ENCODE results near the gene NDUFA8. TPM values are rescaled to one million over a fixed set of nuclear protein-coding genes. Genes with fewer than 3 reads are reported as not detected.
A peak's percentile ranks its signal among the peaks of the same experiment; 100 is the strongest.

The NDUFA8 gene
- total RNA-seq, 1 donor: 17.0 TPM

DNA sequence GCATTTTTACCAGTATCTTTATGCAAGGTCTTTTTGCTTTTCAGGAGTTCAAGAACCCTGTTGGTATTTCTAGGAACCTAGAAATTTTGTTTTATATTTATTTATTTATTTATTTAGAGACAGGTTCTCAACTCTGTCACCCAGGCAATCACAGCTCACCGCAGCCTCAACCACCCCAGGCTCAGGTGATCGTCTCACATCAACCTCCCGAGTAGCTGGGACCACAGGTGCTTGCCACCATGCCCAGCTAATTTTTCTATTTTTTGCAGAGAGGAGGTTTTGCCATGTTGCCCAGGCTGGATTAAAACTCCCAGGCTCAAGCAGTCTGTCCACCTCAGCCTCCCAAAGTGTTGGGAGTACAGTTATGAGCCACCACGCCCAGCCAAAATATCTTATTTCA, 36.3 kb upstream of the NDUFA8 start:
- no peaks in the 10 kb centered on the region for H3K79me2 ChIP-seq (ENCODE audit: insufficient read depth, low read length)
- no peaks in the 10 kb centered on the region for H3K36me3 ChIP-seq (ENCODE audit: insufficient read depth, low read length)
- no peak overlapping the region for H3K4me2 ChIP-seq (ENCODE audit: insufficient read depth, low read length)
- H3K27ac ChIP-seq (ENCODE audit: low read depth, low read length): no peak overlapping the region
- TF ChIP-seq, protein P1, sequence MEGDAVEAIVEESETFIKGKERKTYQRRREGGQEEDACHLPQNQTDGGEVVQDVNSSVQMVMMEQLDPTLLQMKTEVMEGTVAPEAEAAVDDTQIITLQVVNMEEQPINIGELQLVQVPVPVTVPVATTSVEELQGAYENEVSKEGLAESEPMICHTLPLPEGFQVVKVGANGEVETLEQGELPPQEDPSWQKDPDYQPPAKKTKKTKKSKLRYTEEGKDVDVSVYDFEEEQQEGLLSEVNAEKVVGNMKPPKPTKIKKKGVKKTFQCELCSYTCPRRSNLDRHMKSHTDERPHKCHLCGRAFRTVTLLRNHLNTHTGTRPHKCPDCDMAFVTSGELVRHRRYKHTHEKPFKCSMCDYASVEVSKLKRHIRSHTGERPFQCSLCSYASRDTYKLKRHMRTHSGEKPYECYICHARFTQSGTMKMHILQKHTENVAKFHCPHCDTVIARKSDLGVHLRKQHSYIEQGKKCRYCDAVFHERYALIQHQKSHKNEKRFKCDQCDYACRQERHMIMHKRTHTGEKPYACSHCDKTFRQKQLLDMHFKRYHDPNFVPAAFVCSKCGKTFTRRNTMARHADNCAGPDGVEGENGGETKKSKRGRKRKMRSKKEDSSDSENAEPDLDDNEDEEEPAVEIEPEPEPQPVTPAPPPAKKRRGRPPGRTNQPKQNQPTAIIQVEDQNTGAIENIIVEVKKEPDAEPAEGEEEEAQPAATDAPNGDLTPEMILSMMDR (IDR thresholded peaks at IDR 0.05; ENCODE audit: extremely low read depth, low read depth, low read length): no peak
- no peak for DNase-seq (ENCODE audit: insufficient read length, low spot score, missing footprints)
- no peaks in the 10 kb centered on the region for H3K4me1 ChIP-seq (ENCODE audit: insufficient read depth, low read length)
- H2AFZ ChIP-seq (ENCODE audit: low read length): no peak overlapping the region
- H4K20me1 ChIP-seq (ENCODE audit: insufficient read depth, low read length): no peaks in the 10 kb centered on the region
- H3K4me3 ChIP-seq (ENCODE audit: insufficient read depth, low read length): no peak overlapping the region
- H3K27me3 ChIP-seq (ENCODE audit: insufficient read depth, low read length): peaks cover 13% of the 10 kb centered on the region
- no peaks in the 10 kb centered on the region for H3K9me3 ChIP-seq (ENCODE audit: low read depth, low read length)

DNA sequence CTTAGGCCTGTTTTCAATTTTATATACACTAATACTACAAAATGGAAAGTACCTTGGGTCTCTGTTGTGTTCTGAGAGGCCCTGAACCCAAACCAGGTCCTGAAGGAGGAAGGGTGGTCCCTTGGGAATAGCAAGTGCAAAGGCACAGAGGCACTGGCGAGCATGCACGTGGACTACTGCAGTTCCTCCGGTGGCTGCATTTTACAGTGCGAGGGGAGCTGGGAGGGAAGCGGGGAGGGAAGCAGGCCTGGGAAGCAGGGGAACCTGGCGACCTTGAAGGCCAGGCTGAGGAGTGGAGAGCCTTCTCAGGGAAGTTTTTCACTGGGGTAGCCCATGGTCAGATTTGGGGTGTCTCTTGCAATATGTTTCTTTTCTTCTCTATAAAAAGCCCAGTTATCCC, 34.1 kb upstream of the NDUFA8 start:
- Histone ChIP-seq H3K4me1 (ENCODE audit: insufficient read depth, low read length) (no peaks in the 10 kb centered on the region), H4K20me1 (ENCODE audit: insufficient read depth, low read length) (no peaks in the 10 kb centered on the region), H3K9me3 (ENCODE audit: low read depth, low read length) (no peaks in the 10 kb centered on the region), H3K27me3 (ENCODE audit: insufficient read depth, low read length) (peaks cover 13% of the 10 kb centered on the region), H3K4me3 (ENCODE audit: insufficient read depth, low read length) (no peak overlapping the region), H3K79me2 (ENCODE audit: insufficient read depth, low read length) (no peaks in the 10 kb centered on the region), H3K4me2 (ENCODE audit: insufficient read depth, low read length) (no peak overlapping the region), H2AFZ (ENCODE audit: low read length) (no peak overlapping the region), H3K36me3 (ENCODE audit: insufficient read depth, low read length) (no peaks in the 10 kb centered on the region), H3K27ac (ENCODE audit: low read depth, low read length) (no peak overlapping the region)
- DNase-seq (ENCODE audit: insufficient read length, low spot score, missing footprints): no peak
- TF ChIP-seq, protein P1 (IDR thresholded peaks at IDR 0.05; ENCODE audit: extremely low read depth, low read depth, low read length): no peak

DNA sequence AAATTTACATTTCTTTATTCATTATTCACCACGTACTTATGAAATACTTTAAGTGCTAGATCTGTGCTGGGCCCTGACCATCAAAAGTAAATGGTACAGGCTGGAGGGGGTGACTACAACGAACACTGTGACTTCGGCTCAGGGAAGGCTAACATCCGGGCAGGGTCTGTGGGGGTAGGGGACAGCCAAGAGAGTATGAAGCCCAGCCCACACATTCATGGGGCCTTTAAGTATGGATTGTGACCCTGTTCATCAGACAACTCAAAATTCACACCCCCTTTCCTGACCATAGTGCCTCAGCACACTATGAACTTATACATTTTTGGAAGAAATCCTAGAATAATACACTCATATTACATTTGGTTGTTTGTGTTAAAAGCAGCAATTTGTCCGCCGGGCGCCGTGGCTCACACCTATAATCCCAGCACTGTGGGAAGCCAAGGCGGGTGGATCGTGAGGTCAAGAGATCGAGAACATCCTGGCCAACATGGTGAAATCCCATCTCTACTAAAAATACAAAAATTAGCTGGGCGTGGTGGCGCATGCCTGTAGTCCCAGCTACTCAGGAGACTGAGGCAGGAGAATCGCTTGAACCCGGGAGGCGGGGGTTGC, 33.4 kb upstream of the NDUFA8 start:
- no peak overlapping the region for H3K4me3 ChIP-seq (ENCODE audit: insufficient read depth, low read length)
- no peaks in the 10 kb centered on the region for H3K79me2 ChIP-seq (ENCODE audit: insufficient read depth, low read length)
- H2AFZ ChIP-seq (ENCODE audit: low read length): no peak overlapping the region
- no peaks in the 10 kb centered on the region for H4K20me1 ChIP-seq (ENCODE audit: insufficient read depth, low read length)
- TF ChIP-seq, protein P1 (IDR thresholded peaks at IDR 0.05; ENCODE audit: extremely low read depth, low read depth, low read length): no peak
- H3K4me2 ChIP-seq (ENCODE audit: insufficient read depth, low read length): no peak overlapping the region
- peaks cover 8% of the 10 kb centered on the region for H3K27me3 ChIP-seq (ENCODE audit: insufficient read depth, low read length)
- DNase-seq (ENCODE audit: insufficient read length, low spot score, missing footprints): peak; percentile 25
- H3K36me3 ChIP-seq (ENCODE audit: insufficient read depth, low read length): no peaks in the 10 kb centered on the region
- H3K27ac ChIP-seq (ENCODE audit: low read depth, low read length): no peak overlapping the region
- H3K4me1 ChIP-seq (ENCODE audit: insufficient read depth, low read length): no peaks in the 10 kb centered on the region
- H3K9me3 ChIP-seq (ENCODE audit: low read depth, low read length): no peaks in the 10 kb centered on the region

DNA sequence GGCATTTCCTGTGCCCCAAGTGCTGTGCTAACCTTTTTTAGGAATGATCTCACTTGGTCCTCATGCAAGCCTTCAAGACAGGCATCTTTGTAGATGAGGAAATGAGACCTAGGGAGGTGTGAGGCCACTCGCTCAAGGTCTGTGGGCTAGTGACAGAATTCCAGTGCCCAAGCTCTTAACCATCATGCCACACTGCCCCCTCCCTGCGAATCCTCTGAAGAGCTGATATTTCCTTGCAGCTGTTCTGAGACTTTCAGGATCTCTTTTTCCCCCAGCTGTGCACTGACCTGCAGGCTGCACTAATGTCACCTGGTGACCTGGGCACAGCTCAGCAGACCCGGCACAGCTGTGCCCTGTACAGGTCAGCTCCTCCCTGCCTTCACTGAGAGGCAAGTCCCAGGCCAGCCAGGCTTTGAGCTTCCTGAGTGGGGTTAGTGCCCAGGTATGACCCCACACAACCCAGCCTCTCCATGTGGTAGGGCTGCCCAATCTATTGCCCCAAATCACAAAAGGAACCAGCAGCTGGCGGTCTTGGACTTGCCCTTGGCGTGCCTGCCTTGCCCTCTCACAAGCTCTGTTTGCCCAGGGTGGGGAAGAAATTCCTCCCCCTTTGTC, 32.8 kb upstream of the NDUFA8 start:
- H4K20me1 ChIP-seq (ENCODE audit: insufficient read depth, low read length): no peaks in the 10 kb centered on the region
- DNase-seq (ENCODE audit: insufficient read length, low spot score, missing footprints): peak; percentile 76
- H2AFZ ChIP-seq (ENCODE audit: low read length): no peak overlapping the region
- H3K4me2 ChIP-seq (ENCODE audit: insufficient read depth, low read length): no peak overlapping the region
- TF ChIP-seq, protein P1 (IDR thresholded peaks at IDR 0.05; ENCODE audit: extremely low read depth, low read depth, low read length): no peak
- no peaks in the 10 kb centered on the region for H3K9me3 ChIP-seq (ENCODE audit: low read depth, low read length)
- H3K27me3 ChIP-seq (ENCODE audit: insufficient read depth, low read length): peaks cover 3% of the 10 kb centered on the region
- H3K4me1 ChIP-seq (ENCODE audit: insufficient read depth, low read length): no peaks in the 10 kb centered on the region
- H3K79me2 ChIP-seq (ENCODE audit: insufficient read depth, low read length): no peaks in the 10 kb centered on the region
- no peak overlapping the region for H3K4me3 ChIP-seq (ENCODE audit: insufficient read depth, low read length)
- H3K36me3 ChIP-seq (ENCODE audit: insufficient read depth, low read length): no peaks in the 10 kb centered on the region
- no peak overlapping the region for H3K27ac ChIP-seq (ENCODE audit: low read depth, low read length)

Measured in osteoblast (primary cell).